ENCODE results near the gene QSER1.
A peak's percentile ranks its signal among the peaks of the same experiment; 100 is the strongest.
"Not testable (repeated sequence)": the region's sequence is repeated elsewhere in the genome, so short reads cannot be mapped to it uniquely, and the experiment has no call there.

QSER1 gene

GRCh38 chr11:32892355-32893092, at the start of gene QSER1:
Gene QSER1 (plus strand): TSS chr11:32892811. CDS start chr11:32893126, 315 bp downstream.
- peaks cover 22% of the 10 kb centered on the region for H3K4me1 Mint-ChIP-seq
- peak within 1 kb of the TSS; percentile 93 for H3K27ac Mint-ChIP-seq
- DNase-seq (ENCODE audit: low spot score in 2 of 2): peak; percentile 47 to 82
- peak within 1 kb of the TSS; percentile 91 for H3K4me3 Mint-ChIP-seq
- peaks cover 13% of the 10 kb centered on the region for H3K36me3 Mint-ChIP-seq
- no peaks in the 10 kb centered on the region for H3K9me3 Mint-ChIP-seq
- ATAC-seq: peak; percentile 80

- Mint-ChIP-seq H3K4me1 (no peaks in the 10 kb centered on the region), H3K27ac (no peak overlapping the region), H3K9me3 (no peaks in the 10 kb centered on the region), H3K4me3 (no peak overlapping the region), H3K36me3 (no peaks in the 10 kb centered on the region)
- ATAC-seq (no peak), DNase-seq (ENCODE audit: low spot score in 2 of 2) (no peak)
Measured at GRCh38 chr11:32843544-32843943, 49.1 kb upstream of the QSER1 start.

- no peak overlapping the region for H3K27ac Mint-ChIP-seq
- no peaks in the 10 kb centered on the region for H3K9me3 Mint-ChIP-seq
- no peaks in the 10 kb centered on the region for H3K4me1 Mint-ChIP-seq
- ATAC-seq (no peak), DNase-seq (ENCODE audit: low spot score in 2 of 2) (no peak)
- no peaks in the 10 kb centered on the region for H3K36me3 Mint-ChIP-seq
- no peak overlapping the region for H3K4me3 Mint-ChIP-seq
Measured at GRCh38 chr11:32847511-32847910, 45.1 kb upstream of the QSER1 start.

- ATAC-seq (no peak), DNase-seq (ENCODE audit: low spot score in 2 of 2) (no peak)
- H3K4me1 Mint-ChIP-seq: no peaks in the 10 kb centered on the region
- H3K4me3 Mint-ChIP-seq: no peak overlapping the region
- no peaks in the 10 kb centered on the region for H3K9me3 Mint-ChIP-seq
- no peaks in the 10 kb centered on the region for H3K36me3 Mint-ChIP-seq
- H3K27ac Mint-ChIP-seq: no peak overlapping the region
Measured at GRCh38 chr11:32849761-32850160, 42.9 kb upstream of the QSER1 start.

GRCh38 chr11:32851251-32851650, 41.4 kb upstream of the QSER1 start:
- no peaks in the 10 kb centered on the region for H3K36me3 Mint-ChIP-seq
- H3K4me1 Mint-ChIP-seq: no peaks in the 10 kb centered on the region
- no peak for ATAC-seq
- H3K9me3 Mint-ChIP-seq: no peaks in the 10 kb centered on the region
- no peak overlapping the region for H3K4me3 Mint-ChIP-seq
- DNase-seq (ENCODE audit: low spot score in 2 of 2): no peak
- H3K27ac Mint-ChIP-seq: no peak overlapping the region

- DNase-seq (ENCODE audit: low spot score in 2 of 2): no peak
- Mint-ChIP-seq H3K9me3 (no peaks in the 10 kb centered on the region), H3K36me3 (no peaks in the 10 kb centered on the region), H3K27ac (no peak overlapping the region), H3K4me3 (no peak overlapping the region), H3K4me1 (no peaks in the 10 kb centered on the region)
- ATAC-seq: no peak
Measured at GRCh38 chr11:32852207-32852606, 40.4 kb upstream of the QSER1 start.

- no peak overlapping the region for H3K4me3 Mint-ChIP-seq
- no peak for ATAC-seq
- DNase-seq (ENCODE audit: low spot score in 2 of 2): no peak
- no peaks in the 10 kb centered on the region for H3K36me3 Mint-ChIP-seq
- no peak overlapping the region for H3K27ac Mint-ChIP-seq
- H3K9me3 Mint-ChIP-seq: no peaks in the 10 kb centered on the region
- H3K4me1 Mint-ChIP-seq: no peaks in the 10 kb centered on the region
Measured at GRCh38 chr11:32855601-32856000, 37.0 kb upstream of the QSER1 start.

- Mint-ChIP-seq H3K27ac (no peak overlapping the region), H3K4me3 (no peak overlapping the region), H3K9me3 (no peaks in the 10 kb centered on the region), H3K36me3 (no peaks in the 10 kb centered on the region), H3K4me1 (no peaks in the 10 kb centered on the region)
- DNase-seq (ENCODE audit: low spot score in 2 of 2) (no peak), ATAC-seq (no peak)
Measured at GRCh38 chr11:32858731-32859130, 33.9 kb upstream of the QSER1 start.

- DNase-seq (ENCODE audit: low spot score in 2 of 2) (no peak), ATAC-seq (no peak)
- Mint-ChIP-seq H3K36me3 (no peaks in the 10 kb centered on the region), H3K4me3 (no peak overlapping the region), H3K27ac (no peak overlapping the region), H3K9me3 (no peaks in the 10 kb centered on the region), H3K4me1 (no peaks in the 10 kb centered on the region)
Measured at GRCh38 chr11:32861850-32862577, 30.6 kb upstream of the QSER1 start.

- no peak for DNase-seq (ENCODE audit: low spot score in 2 of 2)
- Mint-ChIP-seq H3K4me1 (no peaks in the 10 kb centered on the region), H3K27ac (no peak overlapping the region), H3K36me3 (no peaks in the 10 kb centered on the region), H3K4me3 (no peak overlapping the region), H3K9me3 (no peaks in the 10 kb centered on the region)
- ATAC-seq: peak; percentile 55
Measured at GRCh38 chr11:32864555-32864954, 28.1 kb upstream of the QSER1 start.

GRCh38 chr11:32868752-32869151, 23.9 kb upstream of the QSER1 start:
- not testable (repeated sequence) for H3K4me1 Mint-ChIP-seq; H3K4me3 Mint-ChIP-seq; H3K36me3 Mint-ChIP-seq; ATAC-seq; DNase-seq (ENCODE audit: low spot score in 2 of 2); H3K9me3 Mint-ChIP-seq; H3K27ac Mint-ChIP-seq

GRCh38 chr11:32870676-32871075, 21.9 kb upstream of the QSER1 start:
- Mint-ChIP-seq H3K4me3 (no peak overlapping the region), H3K36me3 (no peaks in the 10 kb centered on the region), H3K4me1 (no peaks in the 10 kb centered on the region), H3K27ac (no peak overlapping the region), H3K9me3 (no peaks in the 10 kb centered on the region)
- DNase-seq (ENCODE audit: low spot score in 2 of 2) (no peak), ATAC-seq (peak; percentile 55)

GRCh38 chr11:32874132-32874531, 18.5 kb upstream of the QSER1 start:
- ATAC-seq (no peak), DNase-seq (ENCODE audit: low spot score in 2 of 2) (no peak)
- no peaks in the 10 kb centered on the region for H3K4me1 Mint-ChIP-seq
- H3K4me3 Mint-ChIP-seq: no peak overlapping the region
- H3K36me3 Mint-ChIP-seq: no peaks in the 10 kb centered on the region
- H3K9me3 Mint-ChIP-seq: no peaks in the 10 kb centered on the region
- no peak overlapping the region for H3K27ac Mint-ChIP-seq

- Mint-ChIP-seq H3K9me3 (no peaks in the 10 kb centered on the region), H3K4me1 (no peaks in the 10 kb centered on the region), H3K27ac (no peak overlapping the region), H3K4me3 (no peak overlapping the region), H3K36me3 (no peaks in the 10 kb centered on the region)
- DNase-seq (ENCODE audit: low spot score in 2 of 2) (no peak), ATAC-seq (no peak)
Measured at GRCh38 chr11:32881286-32881685, 11.3 kb upstream of the QSER1 start.

GRCh38 chr11:32883421-32883820, 9.2 kb upstream of the QSER1 start:
- DNase-seq (ENCODE audit: low spot score in 2 of 2) (no peak), ATAC-seq (no peak)
- Mint-ChIP-seq H3K4me1 (no peaks in the 10 kb centered on the region), H3K27ac (no peak overlapping the region), H3K36me3 (no peaks in the 10 kb centered on the region), H3K9me3 (no peaks in the 10 kb centered on the region), H3K4me3 (no peak overlapping the region)

GRCh38 chr11:32884023-32884422, 8.6 kb upstream of the QSER1 start:
- Mint-ChIP-seq H3K27ac (no peak overlapping the region), H3K4me1 (no peaks in the 10 kb centered on the region)
- ATAC-seq: no peak

More at GRCh38 chr11:32884023-32884422, 8.6 kb upstream of the QSER1 start:
- no peak overlapping the region for H3K4me3 Mint-ChIP-seq
- no peak for DNase-seq (ENCODE audit: low spot score in 2 of 2)
- H3K36me3 Mint-ChIP-seq: no peaks in the 10 kb centered on the region
- no peaks in the 10 kb centered on the region for H3K9me3 Mint-ChIP-seq
